Retinal pigment epithelial cell (primary cell): ENCODE measurements around the gene MAGEA8.
"Not testable (repeated sequence)": the region's sequence is repeated elsewhere in the genome, so short reads cannot be mapped to it uniquely, and the experiment has no call there.

Experiments used
- DNase-seq: peaks from one replicate; pipeline ENCODE4 v3.0.0-alpha.2; 2010; ENCODE audit warnings: low read depth
- H3K4me3 ChIP-seq: 2 replicates; pipeline ENCODE4 v1.5.1; 2011; ENCODE audit warnings: mild to moderate bottlenecking, low read length, control low read depth, moderate library complexity
- TF ChIP-seq, protein P1 (sequence below): conservative IDR thresholded peaks from 2 replicates; pipeline ENCODE4 v1.5.1; 2011; ENCODE audit warnings: low read depth, low read length, control low read depth, inconsistent platforms

Gene MAGEA8

DNA sequence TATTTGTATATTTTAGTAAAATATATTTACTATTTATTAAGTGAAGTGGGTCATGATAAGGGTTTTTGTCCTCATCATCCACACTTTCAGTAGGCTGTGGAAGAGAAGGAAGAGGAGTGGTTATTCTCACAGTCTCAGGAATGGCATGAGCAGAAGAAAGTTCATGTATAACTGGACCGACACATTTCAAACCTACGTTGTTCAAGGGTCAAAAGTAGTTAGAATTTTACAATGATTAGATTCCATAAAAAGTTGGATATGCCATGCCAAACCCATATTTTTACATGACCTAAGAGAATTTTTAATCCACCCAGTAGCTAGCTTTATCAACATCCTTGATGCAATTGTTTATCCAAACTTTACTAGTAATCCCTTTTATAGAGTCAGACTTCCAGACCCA, 15.6 kb upstream of the MAGEA8 start:
- H3K4me3 ChIP-seq, result no peak overlapping the region
- DNase-seq, result no peak
- TF ChIP-seq, protein P1, sequence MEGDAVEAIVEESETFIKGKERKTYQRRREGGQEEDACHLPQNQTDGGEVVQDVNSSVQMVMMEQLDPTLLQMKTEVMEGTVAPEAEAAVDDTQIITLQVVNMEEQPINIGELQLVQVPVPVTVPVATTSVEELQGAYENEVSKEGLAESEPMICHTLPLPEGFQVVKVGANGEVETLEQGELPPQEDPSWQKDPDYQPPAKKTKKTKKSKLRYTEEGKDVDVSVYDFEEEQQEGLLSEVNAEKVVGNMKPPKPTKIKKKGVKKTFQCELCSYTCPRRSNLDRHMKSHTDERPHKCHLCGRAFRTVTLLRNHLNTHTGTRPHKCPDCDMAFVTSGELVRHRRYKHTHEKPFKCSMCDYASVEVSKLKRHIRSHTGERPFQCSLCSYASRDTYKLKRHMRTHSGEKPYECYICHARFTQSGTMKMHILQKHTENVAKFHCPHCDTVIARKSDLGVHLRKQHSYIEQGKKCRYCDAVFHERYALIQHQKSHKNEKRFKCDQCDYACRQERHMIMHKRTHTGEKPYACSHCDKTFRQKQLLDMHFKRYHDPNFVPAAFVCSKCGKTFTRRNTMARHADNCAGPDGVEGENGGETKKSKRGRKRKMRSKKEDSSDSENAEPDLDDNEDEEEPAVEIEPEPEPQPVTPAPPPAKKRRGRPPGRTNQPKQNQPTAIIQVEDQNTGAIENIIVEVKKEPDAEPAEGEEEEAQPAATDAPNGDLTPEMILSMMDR, result no peak

DNA sequence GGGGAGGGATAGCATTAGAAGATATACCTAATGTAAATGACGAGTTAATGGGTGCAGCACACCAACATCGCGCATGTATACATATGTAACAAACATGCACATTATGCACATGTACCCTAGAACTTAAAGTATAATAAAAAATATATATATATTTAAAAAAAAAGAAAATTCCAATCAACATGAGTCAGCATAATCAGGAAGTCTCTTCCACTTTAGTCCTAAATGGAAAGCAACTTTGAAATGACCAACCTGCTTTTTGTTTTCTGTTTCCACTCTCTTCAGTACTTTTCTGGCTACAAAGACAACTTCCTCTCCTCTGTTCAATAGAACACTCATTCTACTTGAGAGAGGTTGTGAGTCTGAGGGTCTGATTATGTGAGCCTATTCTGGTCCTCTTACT, 13.5 kb upstream of the MAGEA8 start:
- DNase-seq, result no peak
- TF ChIP-seq, protein P1, result no peak
- H3K4me3 ChIP-seq, result no peak overlapping the region

DNA sequence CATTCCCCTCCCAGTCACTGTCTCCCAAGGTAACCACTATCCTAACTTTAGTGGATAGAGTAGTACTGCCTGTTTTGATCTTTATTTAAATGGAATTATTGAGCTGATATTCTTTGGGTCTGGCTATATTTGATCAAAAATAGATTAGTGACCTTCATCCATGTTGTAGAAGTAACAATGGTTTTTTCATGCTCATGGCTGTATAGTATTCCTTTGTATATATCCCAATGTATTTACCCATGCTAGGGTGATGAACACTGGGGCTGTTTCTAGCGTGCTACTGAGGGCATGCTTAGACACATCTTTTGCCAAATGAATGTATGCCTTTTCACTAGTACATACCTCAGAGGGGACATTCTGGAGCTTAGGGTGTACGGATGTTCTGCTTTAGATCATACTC, 10.1 kb upstream of the MAGEA8 start:
- DNase-seq, result no peak
- H3K4me3 ChIP-seq, result no peak overlapping the region
- TF ChIP-seq, protein P1, result no peak

DNA sequence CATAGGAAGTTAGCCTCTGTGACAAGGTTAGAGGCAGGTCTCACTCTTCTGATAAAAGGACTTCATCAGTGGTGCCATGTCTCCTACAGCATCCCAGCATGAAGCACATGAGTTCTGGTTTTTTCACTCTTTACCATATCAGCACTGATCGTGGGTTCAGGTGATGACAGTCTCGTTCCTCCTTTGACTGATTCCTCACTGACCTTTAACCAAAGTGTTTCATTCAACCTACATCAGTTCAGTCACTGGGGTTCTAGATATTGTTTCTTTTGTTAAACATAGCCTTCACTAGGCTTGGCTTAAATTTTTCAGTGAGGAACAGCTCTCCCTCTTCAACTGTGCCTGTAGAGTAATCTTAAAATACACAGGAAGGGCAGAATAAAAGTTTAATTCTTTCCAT, 9.6 kb upstream of the MAGEA8 start:
- no peak overlapping the region for H3K4me3 ChIP-seq
- no peak for DNase-seq
- TF ChIP-seq, protein P1, result no peak

DNA sequence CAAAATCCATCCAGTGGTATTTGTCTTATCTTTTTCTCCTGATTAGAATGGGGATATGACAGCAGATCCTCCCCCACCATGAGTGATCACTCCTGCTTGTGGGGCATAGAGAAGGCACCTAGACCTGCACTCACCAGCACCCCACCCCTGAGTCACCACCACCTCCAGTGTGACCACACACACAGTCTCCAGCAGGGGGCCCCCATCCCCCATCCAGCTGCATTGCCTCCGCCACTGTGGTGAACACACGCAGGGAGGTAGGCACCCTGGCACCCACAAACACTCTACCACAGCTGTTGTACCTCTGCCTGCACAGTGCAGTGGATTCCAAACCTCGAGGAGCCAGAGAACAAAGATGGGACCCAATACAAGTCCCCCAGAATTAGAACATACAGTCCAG, 9.0 kb upstream of the MAGEA8 start:
- no peak for DNase-seq
- no peak overlapping the region for H3K4me3 ChIP-seq
- TF ChIP-seq, protein P1, result peak; percentile 35

DNA sequence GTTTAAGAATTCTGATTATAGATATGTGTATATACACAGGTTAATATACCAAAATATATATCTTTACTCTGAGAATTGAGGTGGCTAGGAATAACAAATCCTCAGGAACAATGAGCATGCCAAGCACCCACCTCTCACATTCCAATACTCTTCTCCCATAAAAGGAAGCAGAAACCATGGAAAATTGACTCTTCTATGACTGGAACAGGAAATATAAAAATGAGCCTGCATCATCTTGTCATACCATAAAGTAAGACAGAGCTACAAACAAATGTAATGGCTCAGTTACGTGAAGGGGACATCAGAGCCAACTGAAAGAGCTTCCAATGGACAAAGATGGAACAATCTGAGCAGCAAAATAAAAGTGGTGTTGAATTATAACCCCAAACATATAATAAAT, 3.8 kb upstream of the MAGEA8 start:
- DNase-seq, result no peak
- TF ChIP-seq, protein P1, result no peak
- no peak overlapping the region for H3K4me3 ChIP-seq

DNA sequence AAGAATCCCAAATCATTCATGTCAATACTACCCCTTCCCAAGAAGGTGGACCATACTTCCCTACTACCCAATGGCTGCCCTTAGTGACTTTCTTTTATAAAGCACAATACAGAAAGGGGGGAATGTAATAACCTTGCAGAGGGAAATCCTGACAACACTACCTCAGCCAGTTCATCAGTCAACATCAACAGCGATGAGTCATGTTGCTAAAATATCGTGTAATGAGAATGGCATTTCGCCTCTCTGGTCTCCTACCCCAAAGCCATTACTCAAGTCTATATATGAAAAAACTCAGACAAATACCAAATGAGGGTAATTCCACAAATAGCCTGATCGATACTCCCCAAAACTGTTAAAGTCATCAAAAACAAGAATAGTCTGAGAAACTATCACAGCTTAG, 3.3 kb upstream of the MAGEA8 start:
- TF ChIP-seq, protein P1, result no peak
- no peak overlapping the region for H3K4me3 ChIP-seq
- no peak for DNase-seq

DNA sequence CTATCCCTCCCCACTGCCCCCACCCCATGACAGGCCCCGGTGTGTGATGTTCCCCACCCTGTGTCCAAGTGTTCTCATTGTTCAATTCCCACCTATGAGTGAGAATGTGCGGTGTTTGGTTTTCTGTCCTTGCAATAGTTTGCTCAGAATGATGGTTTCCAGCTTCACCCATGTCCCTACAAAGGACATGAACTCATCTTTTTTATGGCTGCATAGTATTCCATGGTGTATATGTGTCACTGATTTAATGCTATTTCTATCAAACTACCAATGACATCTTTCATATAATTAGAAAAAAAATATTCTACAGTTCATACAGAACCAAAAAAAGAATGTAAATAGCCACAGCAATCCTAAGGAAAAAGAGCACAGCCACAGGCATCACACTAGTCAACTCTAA, 9.8 kb downstream of the MAGEA8 start:
- H3K4me3 ChIP-seq, DNase-seq: not testable (repeated sequence)
